Measurements from ENCODE around the gene CT47B1.
"Not testable (repeated sequence)": the region's sequence is repeated elsewhere in the genome, so short reads cannot be mapped to it uniquely, and the experiment has no call there.

The CT47B1 gene

DNA sequence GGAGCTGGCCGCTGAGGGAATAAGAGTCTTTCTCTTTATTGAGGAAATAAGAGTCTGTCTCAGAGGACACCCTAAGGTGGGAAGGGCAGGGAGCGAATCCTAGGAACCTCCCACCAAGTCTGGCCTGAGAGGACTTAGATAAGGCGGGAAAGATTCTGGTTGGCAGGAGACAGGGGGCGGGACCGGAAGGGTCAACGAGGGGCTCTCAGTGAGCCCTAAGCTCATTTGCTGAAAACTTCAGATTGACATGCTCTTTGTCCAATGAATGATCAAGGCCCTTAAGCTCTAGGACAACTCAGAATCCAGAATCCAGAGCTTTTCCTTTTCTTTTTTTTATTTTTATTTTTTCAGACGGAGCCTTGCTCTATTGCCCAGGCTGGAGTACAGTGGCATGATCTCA is at the start of gene CT47B1:
Gene CT47B1 (minus strand): TSS at position 101 of the 400 bp plus-strand sequence. CDS start 196 bp downstream, outside the sequence.
- not testable (repeated sequence) for DNase-seq

DNA sequence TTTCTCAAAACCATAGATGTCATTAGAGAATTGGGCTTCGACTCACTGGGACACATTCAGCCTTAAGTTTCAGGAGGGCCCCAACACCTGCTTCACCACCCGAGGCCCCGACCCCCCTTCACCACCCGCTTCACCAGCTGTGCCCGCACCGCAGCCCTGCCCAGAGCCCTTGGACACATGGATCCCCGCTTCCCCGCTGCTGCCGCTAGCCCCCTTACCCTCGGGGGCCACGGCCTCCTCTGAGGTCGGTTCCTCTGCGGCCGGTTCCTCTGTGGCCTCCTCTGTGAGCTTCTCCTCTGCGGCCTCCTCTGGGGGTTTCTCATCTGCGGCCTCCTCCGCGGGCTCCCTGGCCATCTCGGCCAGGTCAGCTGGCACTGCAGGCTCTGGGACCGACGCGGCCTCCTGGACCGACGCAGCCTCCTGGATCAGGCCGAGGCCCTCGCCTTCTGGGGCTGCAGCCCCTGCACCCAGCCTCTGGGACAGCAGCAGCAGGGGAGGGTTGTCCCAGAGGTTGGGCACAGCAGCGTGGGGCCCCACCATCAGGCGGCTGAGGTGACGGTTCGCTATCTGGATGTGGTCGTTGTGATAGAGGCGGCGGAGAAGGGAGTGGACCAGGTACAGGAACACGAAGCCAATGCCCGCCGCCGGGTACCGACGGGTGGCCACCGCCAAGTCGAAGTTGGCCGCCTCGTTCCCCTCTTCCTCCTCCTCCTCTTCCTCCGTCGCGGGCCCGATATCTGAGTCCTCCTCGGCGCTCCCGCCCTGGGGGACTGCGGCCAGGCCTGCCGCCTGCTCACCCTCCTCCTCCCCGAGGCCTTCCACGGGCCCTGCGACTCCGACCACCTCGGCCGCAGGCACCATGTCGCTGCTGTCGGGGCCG is 748 bp downstream of the CT47B1 start:
- DNase-seq: no peak

DNA sequence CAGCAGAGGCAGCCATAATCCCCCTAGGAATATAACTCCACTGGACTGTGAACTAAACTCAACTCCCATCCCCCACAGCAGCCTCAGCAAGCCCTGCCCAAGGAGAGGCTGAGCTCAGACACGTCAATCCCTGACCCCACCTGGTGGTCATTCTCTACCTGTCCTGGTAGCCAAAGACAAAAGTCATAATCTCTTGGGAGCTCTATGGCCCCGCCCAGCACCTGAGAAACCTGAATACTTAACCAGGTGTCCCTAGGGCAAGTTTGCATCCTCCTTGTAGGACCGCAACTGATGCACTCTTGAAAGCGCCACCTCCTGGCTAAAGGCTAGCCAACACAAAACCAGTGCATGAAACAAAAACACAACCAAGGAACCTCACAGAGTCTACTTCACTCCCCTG is 18.4 kb downstream of the CT47B1 start:
- no peak for DNase-seq

DNA sequence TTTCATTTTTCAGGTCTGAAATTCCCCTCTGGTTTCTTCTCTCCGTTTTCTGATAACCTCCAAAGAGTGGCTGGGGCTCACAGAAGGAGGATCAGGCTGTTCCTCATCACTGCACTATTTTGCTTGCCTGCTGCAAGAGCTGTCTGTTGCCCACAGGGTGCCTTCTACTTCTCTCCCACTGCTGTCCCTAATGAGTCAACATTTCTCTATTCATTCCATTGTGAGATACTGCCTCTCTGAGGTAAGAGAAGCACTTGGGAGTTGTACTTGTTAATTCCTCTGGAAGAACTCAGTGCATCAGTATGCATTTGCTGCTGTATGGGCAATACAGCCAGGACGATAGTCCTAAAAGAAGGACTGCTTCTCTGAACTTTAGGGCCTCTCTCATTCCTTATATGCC is 34.8 kb downstream of the CT47B1 start:
- no peak for DNase-seq

DNA sequence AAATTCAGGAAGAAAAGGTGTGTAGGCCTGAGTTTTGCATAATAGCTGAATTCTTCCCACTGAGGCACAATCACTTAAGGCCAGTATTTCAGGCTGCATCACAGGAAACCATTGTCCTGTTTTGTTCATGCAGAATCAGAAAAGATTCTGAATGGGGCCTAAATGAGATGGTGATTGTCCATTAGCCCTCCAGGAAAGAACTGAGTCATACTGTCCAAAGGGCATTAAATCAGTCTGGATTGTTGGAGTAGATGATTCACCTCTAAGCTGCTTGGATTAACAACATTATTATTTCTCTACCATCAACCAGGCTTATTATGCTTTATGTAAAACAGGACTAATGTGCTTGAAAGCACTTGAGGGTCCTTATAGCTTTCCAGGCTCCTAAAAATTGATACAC is 36.2 kb downstream of the CT47B1 start:
- DNase-seq: no peak

DNA sequence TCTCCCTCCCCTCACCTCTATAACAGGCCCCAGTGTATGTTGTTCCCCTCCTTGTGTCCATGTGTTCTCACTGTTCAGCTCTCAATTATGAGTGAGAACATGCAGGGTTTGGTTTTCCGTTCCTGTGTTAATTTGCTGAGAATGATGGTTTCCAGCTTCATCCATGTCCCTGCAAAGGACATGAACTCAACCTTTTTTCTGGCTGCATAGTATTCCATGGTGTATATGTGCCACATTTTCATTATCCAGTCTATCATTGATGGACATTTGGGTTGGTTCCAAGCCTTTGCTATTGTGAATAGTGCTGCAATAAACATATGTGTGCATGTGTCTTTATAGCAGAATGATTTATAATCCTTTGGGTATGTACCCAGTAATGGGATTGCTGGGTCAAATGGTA is 48.5 kb downstream of the CT47B1 start:
- not testable (repeated sequence) for DNase-seq

DNA sequence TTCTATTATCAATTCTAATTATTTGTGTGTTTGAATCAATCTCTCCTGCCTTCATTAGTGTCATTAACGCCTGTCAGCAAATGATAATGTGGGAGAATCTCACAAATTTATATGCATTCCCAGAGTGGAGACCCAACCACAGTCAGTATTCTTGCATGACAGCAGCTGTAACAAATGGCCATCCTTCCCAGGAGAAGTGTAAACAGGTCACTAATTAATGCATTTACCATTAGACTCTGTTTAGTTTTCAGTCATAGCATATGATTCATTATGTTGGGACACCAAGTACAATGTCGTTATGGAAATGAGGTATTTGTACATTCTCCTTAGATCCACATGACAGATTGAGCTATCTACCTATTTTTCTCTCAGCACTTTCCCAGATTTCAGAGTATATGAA is 50.5 kb downstream of the CT47B1 start:
- no peak for DNase-seq

DNA sequence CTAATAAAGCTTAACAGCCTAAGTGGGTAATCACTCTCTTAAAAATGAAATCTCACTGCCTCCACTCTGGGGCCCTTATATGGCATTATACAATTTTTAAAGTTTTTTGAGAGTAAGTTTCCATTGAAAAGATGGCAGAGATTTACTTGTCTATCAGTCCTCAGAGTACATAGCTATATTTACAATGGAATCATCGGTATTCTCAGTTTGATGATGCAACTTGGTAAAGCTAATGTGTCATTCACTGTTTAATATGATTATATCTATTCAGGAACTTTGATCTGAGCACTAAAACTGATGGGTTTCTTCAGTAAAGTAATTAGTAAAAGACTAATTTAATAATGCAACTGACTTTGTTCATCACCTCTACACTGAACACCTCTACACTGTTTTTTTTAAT is 51.6 kb downstream of the CT47B1 start:
- no peak for DNase-seq

DNA sequence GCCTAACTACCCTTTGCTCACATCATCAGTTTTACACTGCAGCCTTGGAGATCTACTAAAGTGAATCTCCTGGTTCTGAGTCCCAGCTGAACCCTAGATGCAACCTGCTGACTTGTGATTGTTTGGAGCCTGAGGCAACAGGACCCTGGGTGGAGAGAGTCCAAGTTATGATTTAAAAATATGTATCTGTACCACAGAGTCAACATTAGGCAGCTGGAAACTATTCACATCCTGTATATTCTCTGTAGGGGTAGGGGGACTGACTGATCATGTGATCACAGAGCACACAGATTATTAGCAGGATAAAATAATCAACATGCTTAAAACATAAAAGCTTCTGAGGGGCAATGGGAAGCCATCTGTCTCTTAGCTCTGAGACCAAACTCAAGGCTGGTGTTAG is 52.1 kb downstream of the CT47B1 start:
- no peak for DNase-seq

Measured in SW 1271 (cell line).